Stimulated activated CD4-positive, alpha-beta T cell treated with anti-CD3 and anti-CD28 coated beads, Interleukin-4, amount 100 ng/mL, for 48 hours (primary cell): ENCODE measurements around the gene SPRED1.
"Not testable (repeated sequence)": the region's sequence is repeated elsewhere in the genome, so short reads cannot be mapped to it uniquely, and the experiment has no call there.

ENCODE experiments used
- DNase-seq, 2 donors: peaks; one replicate each; pipeline ENCODE4 v3.0.0-alpha.2; 2020; ENCODE audit warnings: low read depth in 2 of 2

Gene SPRED1

GRCh38 chr15:38231436-38231835 lies 21.2 kb upstream of the SPRED1 start:
- no peak for DNase-seq

GRCh38 chr15:38237021-38237420 lies 15.6 kb upstream of the SPRED1 start:
- DNase-seq: not testable (repeated sequence)

DNA sequence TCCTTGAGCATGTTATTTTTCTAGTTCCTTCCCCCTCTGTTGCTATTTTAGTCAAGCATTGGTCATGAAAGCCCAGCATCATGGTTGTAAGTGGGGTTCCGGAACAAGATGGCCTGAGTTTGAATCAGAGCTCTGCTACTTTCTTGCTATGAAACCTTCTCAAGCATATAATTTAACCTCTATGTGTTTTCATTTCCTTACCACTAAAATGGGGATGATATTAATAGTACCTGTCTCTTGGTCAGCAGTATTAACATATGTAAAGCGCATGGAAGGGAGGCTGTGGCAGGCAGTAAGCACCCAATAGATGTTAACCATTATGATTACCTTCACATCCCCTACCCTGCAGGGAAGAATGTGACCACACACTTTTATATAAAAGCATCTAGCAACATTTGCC lies 14.3 kb upstream of the SPRED1 start:
- DNase-seq: no peak

GRCh38 chr15:38242055-38242454 lies 10.6 kb upstream of the SPRED1 start:
- no peak for DNase-seq

DNA sequence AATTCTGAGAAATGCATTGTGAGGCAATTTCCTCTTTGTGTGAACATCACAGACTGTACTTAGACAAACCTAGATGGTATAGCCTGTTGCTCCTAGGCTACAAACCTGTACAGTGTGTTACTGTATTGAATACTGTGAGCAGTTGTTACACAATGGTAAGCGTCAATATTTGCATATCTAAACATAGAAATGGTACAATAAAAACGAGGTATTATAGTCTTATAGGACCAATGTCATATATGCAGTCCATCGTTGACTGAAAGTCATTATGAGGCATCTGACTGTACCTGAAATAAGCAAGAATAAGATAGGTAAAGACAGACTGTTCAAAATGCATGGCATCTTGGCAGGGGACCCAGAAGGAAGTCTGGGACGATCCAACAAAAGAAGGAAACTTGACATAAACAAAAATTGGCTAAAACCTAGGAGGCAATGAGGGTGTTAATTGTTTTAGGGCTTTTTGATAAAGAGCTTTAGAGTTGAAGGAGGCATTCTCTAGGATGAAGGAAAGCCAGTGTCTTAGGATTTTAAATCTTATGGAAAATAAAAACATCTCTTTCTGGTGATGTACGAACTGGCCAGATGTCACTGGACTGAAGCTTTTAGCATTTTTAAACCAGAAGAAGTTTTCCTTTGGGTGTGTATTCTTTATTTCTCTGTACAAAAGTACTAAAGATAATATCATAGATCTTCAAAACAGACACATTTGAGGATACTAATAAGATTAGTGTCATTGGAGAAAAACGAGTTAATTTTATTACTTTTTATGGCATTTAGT lies 9.2 kb upstream of the SPRED1 start:
- DNase-seq: no peak

DNA sequence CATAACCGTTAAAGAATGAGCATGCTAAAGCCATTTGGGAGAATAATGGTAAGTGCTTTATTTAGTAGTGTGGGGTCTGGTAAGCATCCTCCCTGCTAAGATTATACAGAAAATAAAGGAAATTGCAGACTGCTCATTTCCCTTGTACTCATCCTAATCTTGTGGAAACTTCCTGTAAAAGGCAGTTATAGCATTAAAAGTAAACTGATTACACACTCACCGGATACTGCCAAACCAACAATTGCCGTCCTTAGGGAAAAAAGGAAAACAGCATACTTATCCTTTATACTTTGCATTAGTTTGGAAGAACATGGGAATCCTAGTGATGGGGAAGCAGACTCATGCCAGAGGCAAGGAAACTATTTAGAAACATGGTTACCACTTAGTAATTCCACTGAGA lies 5.3 kb upstream of the SPRED1 start:
- DNase-seq: no peak

DNA sequence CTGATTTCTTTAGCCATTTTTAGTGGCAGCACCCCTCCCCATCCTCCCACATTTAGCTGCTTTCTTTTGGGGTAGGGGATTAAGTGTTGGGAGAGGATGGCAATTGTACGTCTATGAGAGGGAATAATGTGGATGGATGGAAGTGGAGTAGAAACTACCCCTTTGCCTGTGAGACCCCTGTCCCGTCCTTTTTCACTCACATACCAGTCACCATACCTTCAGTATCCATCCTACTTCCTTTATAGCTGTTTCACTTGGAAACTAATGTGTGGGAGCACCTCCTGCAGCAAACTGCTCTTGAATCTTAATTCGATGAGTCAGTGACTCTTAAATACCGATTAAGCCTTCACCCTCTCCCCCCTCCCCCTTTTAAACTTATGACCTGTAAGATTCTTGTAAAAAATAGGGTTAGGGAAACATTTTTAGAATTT lies 730 bp downstream of the SPRED1 start:
- DNase-seq: no peak

DNA sequence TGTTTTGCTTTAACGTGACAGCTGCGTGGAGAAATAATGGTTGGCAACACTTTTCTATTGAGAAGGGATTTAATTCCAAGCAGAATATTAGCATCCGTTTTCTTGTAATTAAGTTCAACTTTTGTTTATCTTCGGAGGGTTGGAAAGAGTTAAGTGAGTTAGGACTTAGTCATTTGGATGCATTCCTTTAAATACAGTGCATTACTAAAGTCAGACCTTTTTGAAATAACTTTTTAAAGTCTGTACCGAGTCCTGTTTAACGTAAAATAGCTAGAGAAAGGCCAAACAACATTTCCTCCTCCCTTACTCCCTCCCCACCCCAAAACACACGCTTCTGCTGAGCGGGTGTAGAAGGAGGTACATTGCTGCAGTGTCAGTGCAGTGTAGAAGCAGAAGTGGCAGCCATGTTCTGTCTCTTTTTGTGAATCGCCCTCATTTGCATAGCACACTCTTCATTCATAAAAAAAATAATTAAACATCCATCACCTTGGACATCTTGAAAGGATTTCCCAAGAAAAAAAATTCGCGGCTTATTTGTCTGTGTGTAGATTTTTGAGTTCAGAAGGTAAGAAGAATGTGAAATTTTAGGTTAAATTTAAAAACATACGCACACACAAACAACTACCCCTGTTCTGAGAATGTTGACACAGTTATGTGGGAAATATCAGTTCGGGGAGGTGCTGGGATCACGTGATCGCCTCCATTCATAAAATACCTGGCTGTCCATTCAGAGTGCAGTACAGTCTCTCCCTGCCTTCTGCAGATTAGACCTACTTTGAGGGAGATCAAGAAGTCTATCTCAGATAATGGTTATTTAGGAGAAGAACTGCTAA lies 1.6 kb downstream of the SPRED1 start:
- no peak for DNase-seq

DNA sequence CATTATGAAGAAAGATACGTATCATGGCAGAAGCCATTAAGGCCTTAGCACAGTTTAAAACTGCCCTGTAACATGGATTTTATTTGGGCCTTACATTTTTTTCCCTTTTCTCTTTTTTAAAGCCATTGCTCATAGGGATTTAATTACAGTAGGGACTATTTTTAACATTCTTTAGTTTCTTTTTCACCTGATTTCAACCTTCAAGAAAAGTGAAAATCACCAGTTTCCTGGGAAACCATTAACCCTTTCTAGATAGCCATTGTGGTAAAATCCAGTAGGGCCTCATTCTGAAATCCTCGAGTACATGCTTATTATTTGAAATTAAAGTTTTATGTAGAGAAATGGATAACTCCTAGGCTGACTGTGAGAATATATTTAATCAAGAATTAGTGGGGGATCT lies 3.1 kb downstream of the SPRED1 start:
- DNase-seq: no peak

GRCh38 chr15:38257676-38258075 lies 5.0 kb downstream of the SPRED1 start:
- DNase-seq: no peak

- no peak for DNase-seq
These were observed 6.5 kb downstream of the SPRED1 start for GRCh38 chr15:38259134-38259533.

DNA sequence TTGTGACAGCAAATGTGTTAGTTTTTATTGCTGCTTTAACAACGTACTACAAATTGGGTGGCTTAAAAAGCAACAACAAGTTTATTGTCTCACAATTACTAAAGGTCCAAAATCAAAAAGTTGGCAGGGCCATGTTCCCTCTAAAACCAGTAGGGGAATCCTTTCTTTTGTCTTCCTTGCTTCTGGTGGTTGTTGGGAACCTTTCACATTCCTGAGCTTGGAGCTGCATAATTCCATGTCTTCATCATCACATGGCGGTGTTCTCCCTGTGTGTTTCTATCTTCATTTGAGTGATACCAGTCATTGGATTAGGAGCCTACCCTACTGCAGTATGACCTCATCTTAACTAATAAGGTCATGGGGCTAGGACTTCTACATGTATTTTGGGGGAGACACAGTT lies 7.4 kb downstream of the SPRED1 start:
- no peak for DNase-seq

- no peak for DNase-seq
These were observed 10.6 kb downstream of the SPRED1 start for GRCh38 chr15:38263251-38263650.

DNA sequence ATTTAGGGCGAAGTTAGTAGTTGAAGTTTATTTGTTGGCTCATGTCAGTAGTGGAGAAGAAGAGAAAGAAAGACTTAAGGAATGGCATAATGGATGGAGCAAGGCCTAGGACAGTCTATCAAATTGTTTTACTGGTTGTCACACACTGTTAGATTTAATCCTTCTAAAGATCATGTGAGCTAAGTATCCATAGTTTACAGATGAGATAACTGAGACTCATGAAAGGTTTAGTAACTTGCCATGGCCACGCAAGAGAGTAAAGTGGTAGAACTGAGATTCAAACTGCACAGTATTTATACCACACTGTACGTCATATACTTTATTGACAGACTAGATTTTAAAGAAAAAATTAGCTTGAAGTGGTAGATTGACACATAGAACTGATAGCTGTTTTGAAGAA lies 11.4 kb downstream of the SPRED1 start:
- no peak for DNase-seq

- DNase-seq: no peak
These were observed 13.8 kb downstream of the SPRED1 start for GRCh38 chr15:38266247-38266986.

DNA sequence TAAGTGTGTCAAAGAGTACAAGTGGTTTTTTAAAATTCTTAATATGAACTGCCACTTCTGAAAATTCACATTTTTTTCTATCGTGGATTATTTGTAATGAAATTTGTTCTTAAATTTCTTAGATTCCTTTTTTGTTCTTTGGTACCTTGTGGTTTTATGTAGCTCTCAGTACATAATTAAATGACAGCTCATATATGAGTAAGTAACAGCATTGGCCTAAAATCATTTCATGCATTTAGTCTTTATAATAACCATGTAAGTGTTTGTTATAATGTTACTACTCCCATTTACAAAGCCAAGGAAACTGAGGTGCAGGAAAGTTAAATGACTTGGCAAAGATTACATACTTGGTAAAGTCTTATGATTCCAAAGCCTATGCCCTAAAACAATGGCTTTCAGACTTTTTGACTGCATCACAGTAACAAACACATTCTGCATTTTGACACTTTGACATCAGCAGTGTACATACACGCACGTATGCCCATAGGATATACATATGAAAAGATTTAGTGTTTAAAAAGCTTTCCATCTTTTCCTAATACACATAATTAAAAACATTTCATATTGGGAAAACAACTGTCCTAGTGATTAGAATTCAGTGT lies 14.9 kb downstream of the SPRED1 start:
- DNase-seq: no peak

- DNase-seq: no peak
These were observed 18.5 kb downstream of the SPRED1 start for GRCh38 chr15:38271144-38271543.

DNA sequence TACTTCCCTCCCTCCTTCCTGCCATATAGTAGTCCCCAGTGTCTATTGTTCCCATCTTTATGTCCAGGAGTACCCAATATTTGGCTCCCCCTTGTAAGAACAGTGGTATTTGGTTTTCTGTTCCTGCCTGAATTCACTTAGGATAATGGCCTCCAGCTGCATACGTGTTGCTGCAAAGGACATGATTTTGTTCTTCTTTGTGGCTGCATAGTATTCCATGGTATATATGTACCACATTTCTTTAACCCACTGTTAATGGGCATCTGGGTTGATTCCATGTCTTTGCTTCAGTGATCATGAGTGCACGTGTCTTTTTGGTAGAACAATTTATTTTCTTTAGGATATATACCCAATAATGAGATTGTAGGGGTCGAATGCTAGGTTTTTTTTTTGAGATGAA lies 19.3 kb downstream of the SPRED1 start:
- DNase-seq: no peak

GRCh38 chr15:38272431-38272830 lies 19.8 kb downstream of the SPRED1 start:
- not testable (repeated sequence) for DNase-seq

DNA sequence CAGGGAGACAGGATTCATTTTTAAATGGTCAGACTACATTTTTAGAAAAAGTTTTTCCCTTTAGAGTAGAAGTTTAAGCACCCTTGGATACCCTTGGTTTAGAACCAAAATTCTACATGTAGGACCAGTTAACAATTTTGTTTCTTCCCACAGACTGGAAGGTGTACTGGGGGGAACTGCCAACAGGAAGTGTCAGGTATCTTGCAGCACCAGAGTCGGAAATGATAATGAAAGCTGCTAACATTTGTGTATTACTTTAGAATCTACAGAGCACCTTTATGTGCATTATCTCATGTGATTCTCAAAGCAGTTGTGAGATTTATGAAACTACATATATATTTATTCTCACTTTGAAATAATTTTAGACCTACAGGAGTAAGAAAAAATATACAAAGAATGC lies 21.5 kb downstream of the SPRED1 start:
- DNase-seq: no peak

- no peak for DNase-seq
These were observed 23.3 kb downstream of the SPRED1 start for GRCh38 chr15:38275959-38276358.

- DNase-seq: not testable (repeated sequence)
These were observed 24.6 kb downstream of the SPRED1 start for GRCh38 chr15:38277281-38277680.
